HuH-7 (cell line): Measurements from ENCODE around the gene MSN.
"Not testable (repeated sequence)": the region's sequence is repeated elsewhere in the genome, so short reads cannot be mapped to it uniquely, and the experiment has no call there.

Experiments used
- DNase-seq: peaks from one replicate; pipeline ENCODE4 v3.0.0; 2011; ENCODE audit warnings: low spot score

MSN gene

GRCh38 chrX:65667503-65668376 lies at the start of gene MSN:
Gene MSN, plus strand, starts transcription at chrX:65667654. Its CDS starts 188 bp downstream, at chrX:65667842.
- DNase-seq = no peak

- DNase-seq = not testable (repeated sequence)
These were observed 47.3 kb upstream of the MSN start for GRCh38 chrX:65620096-65620705.

GRCh38 chrX:65630771-65631170 lies 36.7 kb upstream of the MSN start:
- no peak for DNase-seq

- DNase-seq = no peak
These were observed 33.6 kb upstream of the MSN start for GRCh38 chrX:65633826-65634225.

GRCh38 chrX:65634732-65635131 lies 32.7 kb upstream of the MSN start:
- no peak for DNase-seq

GRCh38 chrX:65635378-65635777 lies 32.1 kb upstream of the MSN start:
- no peak for DNase-seq

GRCh38 chrX:65635822-65636221 lies 31.6 kb upstream of the MSN start:
- no peak for DNase-seq

- not testable (repeated sequence) for DNase-seq
These were observed 31.2 kb upstream of the MSN start for GRCh38 chrX:65636261-65636660.

GRCh38 chrX:65637335-65637734 lies 30.1 kb upstream of the MSN start:
- no peak for DNase-seq

GRCh38 chrX:65642914-65643491 lies 24.5 kb upstream of the MSN start:
- no peak for DNase-seq

GRCh38 chrX:65643531-65644052 lies 23.9 kb upstream of the MSN start:
- DNase-seq = no peak

- DNase-seq = no peak
These were observed 22.7 kb upstream of the MSN start for GRCh38 chrX:65644621-65645289.

- DNase-seq = no peak
These were observed 19.7 kb upstream of the MSN start for GRCh38 chrX:65647801-65648200.

- no peak for DNase-seq
These were observed 15.4 kb upstream of the MSN start for GRCh38 chrX:65652098-65652497.

GRCh38 chrX:65657009-65657441 lies 10.4 kb upstream of the MSN start:
- not testable (repeated sequence) for DNase-seq

- no peak for DNase-seq
These were observed 9.8 kb upstream of the MSN start for GRCh38 chrX:65657659-65658058.

GRCh38 chrX:65658229-65658628 lies 9.2 kb upstream of the MSN start:
- no peak for DNase-seq

GRCh38 chrX:65667157-65667502 lies 324 bp upstream of the MSN start:
- no peak for DNase-seq

- no peak for DNase-seq
These were observed 1.2 kb downstream of the MSN start for GRCh38 chrX:65668377-65669310.

- no peak for DNase-seq
These were observed 3.8 kb downstream of the MSN start for GRCh38 chrX:65671286-65671685.

- DNase-seq = no peak
These were observed 4.5 kb downstream of the MSN start for GRCh38 chrX:65671966-65672365.
